Fibroblast of skin of right biceps (primary cell): Measurements from ENCODE around the gene RPS10.
"Not testable (repeated sequence)": the region's sequence is repeated elsewhere in the genome, so short reads cannot be mapped to it uniquely, and the experiment has no call there.

Source experiments
- DNase-seq: peaks from one replicate; pipeline ENCODE4 v3.0.0-alpha.2; 2013

The RPS10 gene

GRCh38 chr6:34447386-34447785 lies 21.5 kb upstream of the RPS10 start:
- no peak for DNase-seq

- DNase-seq = no peak
These were observed 19.5 kb upstream of the RPS10 start for GRCh38 chr6:34445313-34445860.

- DNase-seq = no peak
These were observed 15.7 kb upstream of the RPS10 start for GRCh38 chr6:34441526-34441925.

GRCh38 chr6:34439442-34439841 lies 13.6 kb upstream of the RPS10 start:
- no peak for DNase-seq

GRCh38 chr6:34438705-34439104 lies 12.8 kb upstream of the RPS10 start:
- no peak for DNase-seq

DNA sequence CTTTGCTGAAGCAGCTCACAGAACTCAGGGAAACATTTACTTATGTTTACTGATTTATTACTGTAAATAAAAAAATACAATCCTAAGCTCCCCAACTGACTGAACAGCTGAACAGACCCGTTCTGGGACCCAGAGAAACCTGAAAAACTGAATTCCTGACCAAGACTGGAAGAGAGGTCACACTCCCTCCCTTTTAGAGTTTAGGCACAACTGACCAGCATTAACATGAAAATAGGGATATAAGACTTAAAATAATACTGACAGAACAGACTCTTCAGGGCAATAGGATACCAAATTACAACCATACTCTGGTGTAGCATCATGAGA lies 11.7 kb upstream of the RPS10 start:
- DNase-seq = no peak

GRCh38 chr6:34436803-34437643 lies 11.2 kb upstream of the RPS10 start:
- no peak for DNase-seq

GRCh38 chr6:34435916-34436315 lies 10.0 kb upstream of the RPS10 start:
- DNase-seq = no peak

DNA sequence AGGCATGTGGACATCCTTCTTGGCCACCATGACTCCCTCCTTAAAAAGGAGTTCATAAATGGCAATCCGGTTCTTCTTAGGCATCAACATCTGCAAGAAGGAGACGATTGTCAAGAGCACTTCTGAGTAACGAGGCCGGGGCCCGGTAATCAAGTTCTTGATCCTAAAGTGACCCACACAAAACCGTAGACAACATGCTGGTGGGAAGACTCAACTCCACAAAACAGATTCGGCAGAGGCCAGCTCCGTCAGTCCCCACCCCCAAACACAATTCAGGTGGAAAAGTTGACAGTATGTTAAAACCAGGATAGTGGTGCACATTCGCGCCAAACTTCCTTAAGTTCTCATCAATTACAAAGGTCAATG lies 754 bp downstream of the RPS10 start:
- DNase-seq = no peak

GRCh38 chr6:34424200-34425131 lies 1.4 kb downstream of the RPS10 start:
- DNase-seq = no peak

DNA sequence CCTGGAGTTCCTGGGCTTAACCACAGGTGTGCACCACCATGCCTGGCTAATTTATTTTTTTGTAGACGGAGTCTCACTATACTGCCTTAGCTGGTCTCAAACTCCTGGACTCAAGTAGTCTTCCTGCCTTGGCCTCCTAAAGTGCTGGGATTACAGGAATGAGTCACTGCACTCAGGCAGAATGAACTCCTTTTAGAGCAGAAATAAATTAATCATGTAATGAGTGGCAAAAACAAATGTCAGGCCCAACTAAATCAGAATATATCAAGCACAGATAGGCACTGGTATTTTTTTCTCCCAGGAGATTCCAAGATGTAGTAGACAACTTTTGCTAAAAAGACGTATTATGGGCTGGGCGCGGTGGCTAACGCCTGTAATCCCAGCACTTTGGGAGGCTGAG lies 2.6 kb downstream of the RPS10 start:
- DNase-seq = peak; percentile 38

DNA sequence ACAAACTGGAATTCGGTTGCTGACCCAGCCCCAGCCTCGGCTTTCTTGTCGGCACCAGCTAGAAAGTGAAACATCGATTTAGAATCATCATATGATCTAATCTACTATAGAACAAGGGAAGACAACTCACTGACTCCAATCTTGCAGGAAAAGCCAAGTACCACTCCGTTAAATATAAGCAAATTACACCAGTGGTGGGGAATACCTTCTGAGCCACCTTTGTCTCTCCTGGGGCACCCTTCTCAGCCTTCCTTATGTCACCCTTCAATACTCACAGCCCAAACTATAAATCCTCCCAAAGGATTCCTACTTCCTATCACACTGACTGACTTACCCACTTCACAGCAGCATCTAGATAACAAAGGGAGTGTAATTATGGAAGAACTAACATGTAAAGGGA lies 7.5 kb downstream of the RPS10 start:
- DNase-seq = no peak

DNA sequence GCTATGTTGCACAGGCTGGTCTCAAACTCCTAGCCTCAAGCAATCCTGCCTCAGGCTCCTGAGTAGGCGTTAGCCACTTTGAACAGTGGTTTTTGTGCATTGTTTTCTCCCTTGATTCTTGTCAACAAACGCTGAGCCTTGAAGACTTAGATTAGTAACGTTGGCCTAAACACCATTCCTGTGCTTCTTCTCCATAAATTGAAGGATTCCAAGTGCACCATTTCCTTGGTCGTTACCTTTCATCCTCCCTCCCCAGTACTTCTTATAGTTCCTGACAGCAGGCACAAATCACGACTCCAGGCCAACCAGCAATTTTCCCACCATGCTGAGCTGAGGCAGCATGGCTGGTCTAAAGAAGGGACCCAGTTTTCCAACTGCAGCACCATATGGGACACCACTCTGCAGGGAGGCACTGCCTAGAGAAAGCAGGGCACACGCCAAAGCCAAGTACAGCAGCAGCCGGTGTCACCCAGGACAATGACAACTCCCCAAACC lies 8.9 kb downstream of the RPS10 start:
- DNase-seq = no peak

- DNase-seq = peak; percentile 56
These were observed 10.6 kb downstream of the RPS10 start for GRCh38 chr6:34414999-34415858.

GRCh38 chr6:34412643-34413214 lies 13.1 kb downstream of the RPS10 start:
- DNase-seq = peak; percentile 36

DNA sequence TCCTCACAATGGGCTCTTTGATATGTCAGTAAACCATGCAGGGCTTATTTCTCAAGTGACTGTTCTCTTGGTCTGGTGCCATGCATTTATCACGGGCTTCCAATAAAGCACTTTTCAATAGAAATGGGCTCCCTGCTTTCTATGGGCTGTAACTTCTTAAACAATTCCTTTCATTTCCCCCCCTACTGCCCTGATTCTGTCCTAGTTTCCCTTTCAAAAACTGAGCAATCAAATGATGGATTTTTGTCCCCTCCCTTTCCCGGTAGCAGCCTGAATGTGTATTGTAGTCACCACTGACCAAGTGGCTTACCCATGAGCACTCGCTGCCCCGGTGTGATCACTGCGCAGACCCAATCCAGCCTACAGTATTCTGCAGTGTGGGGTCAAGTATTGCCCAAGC lies 13.9 kb downstream of the RPS10 start:
- DNase-seq = no peak

- not testable (repeated sequence) for DNase-seq
These were observed 18.0 kb downstream of the RPS10 start for GRCh38 chr6:34407915-34408314.

GRCh38 chr6:34396518-34396917 lies 29.4 kb downstream of the RPS10 start:
- no peak for DNase-seq

- DNase-seq = no peak
These were observed 31.9 kb downstream of the RPS10 start for GRCh38 chr6:34393966-34394305.

GRCh38 chr6:34393191-34393965 lies 32.5 kb downstream of the RPS10 start:
- no peak for DNase-seq

GRCh38 chr6:34392497-34393190 lies 33.2 kb downstream of the RPS10 start, which contains the start of gene NUDT3:
TSS of gene NUDT3 (minus strand) at chr6:34392669. CDS start at chr6:34392362, 307 bp downstream.
- peak; percentile 91 for DNase-seq
